Measurements from ENCODE around the gene ZNF789. TPM values are rescaled to one million over a fixed set of nuclear protein-coding genes. Genes with fewer than 3 reads are reported as not detected.

ZNF789 gene
- total and polyA plus RNA-seq, 2 of the 13 experiments (the other 11 are each of a cell fraction or from before 2014, with no cell fraction given) = 19.8 to 25.1 TPM

DNA sequence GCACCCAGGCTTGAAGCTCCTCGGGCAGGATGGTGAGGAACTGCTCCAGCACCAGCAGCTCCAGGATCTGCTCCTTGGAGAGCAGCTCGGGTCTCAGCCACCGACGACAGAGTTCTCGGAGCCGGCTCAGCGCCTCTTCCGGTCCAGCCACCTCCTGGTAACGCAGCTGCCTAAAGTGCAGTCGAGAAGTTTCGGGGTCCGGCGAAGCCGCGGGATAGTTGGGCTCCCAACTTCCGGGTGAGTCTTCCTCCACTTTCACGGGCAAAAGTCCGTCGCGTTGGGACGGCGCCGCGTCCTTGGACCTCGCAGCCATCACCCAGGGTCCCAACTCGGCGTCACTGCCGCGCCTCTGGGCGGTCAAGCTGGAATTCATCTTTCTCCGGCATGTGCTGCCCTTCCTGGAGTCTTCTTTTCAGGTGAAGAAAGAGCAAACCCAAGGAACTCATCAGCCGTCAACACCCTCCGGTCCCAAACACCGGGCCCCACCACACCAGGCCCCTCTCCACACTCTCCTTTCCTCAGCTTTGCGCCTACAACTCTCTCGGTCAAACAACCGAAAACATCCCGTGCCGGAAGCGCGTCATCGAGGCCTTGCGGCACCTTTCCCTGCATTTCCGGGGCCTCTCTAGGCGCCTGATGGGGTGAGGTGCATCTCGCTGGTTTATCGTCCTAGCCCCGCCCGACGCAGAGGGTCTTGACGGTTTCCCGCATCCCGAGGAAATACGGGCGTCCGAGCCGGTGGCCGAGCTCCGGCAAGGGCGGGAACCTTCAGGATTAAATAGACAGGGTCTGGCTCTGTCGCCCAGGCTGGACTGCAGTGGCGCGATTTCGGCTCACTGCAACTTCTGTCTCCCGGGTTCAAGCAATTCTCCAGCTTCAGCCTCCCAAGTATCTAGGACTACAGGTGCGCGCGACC is 27.3 kb downstream of the ZNF789 start, which contains the start of gene ZNF394 (continued):
- TF ChIP-seq, protein P1, sequence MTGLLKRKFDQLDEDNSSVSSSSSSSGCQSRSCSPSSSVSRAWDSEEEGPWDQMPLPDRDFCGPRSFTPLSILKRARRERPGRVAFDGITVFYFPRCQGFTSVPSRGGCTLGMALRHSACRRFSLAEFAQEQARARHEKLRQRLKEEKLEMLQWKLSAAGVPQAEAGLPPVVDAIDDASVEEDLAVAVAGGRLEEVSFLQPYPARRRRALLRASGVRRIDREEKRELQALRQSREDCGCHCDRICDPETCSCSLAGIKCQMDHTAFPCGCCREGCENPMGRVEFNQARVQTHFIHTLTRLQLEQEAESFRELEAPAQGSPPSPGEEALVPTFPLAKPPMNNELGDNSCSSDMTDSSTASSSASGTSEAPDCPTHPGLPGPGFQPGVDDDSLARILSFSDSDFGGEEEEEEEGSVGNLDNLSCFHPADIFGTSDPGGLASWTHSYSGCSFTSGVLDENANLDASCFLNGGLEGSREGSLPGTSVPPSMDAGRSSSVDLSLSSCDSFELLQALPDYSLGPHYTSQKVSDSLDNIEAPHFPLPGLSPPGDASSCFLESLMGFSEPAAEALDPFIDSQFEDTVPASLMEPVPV (CRISPR knock-in tag; IDR thresholded peaks at IDR 0.05) = peak; percentile 85; the same call in 1 of the 2 replicates
- TF ChIP-seq FOXK2 (IDR thresholded peaks at IDR 0.05) = peak; percentile 36; the same call in 1 of the 2 replicates
- peak; percentile 92 for TF ChIP-seq PHF8 (CRISPR knock-in tag; IDR thresholded peaks at IDR 0.05)
- TF ChIP-seq MIXL1 (CRISPR knock-in tag; IDR thresholded peaks at IDR 0.05) = peak; percentile 71
- TF ChIP-seq ZNF331 (CRISPR knock-in tag; IDR thresholded peaks at IDR 0.05) = peak; percentile 70; the same call in 1 of the 2 replicates
- 0 out of 2 replicates have a peak, but pooled peaks have one; percentile 29 for TF ChIP-seq RFXANK (CRISPR knock-in tag; IDR thresholded peaks at IDR 0.05)
- TF ChIP-seq KAT8 (CRISPR knock-in tag; IDR thresholded peaks at IDR 0.05) = peak; percentile 98
- 0 out of 2 replicates have a peak, but pooled peaks have one; percentile 55 for TF ChIP-seq SMYD3 (CRISPR knock-in tag; IDR thresholded peaks at IDR 0.05)
- 0 out of 2 replicates have a peak, but pooled peaks have one; percentile 16 for TF ChIP-seq SIX1 (CRISPR knock-in tag; IDR thresholded peaks at IDR 0.05; ENCODE audit: borderline replicate concordance)
- TF ChIP-seq, protein P2, sequence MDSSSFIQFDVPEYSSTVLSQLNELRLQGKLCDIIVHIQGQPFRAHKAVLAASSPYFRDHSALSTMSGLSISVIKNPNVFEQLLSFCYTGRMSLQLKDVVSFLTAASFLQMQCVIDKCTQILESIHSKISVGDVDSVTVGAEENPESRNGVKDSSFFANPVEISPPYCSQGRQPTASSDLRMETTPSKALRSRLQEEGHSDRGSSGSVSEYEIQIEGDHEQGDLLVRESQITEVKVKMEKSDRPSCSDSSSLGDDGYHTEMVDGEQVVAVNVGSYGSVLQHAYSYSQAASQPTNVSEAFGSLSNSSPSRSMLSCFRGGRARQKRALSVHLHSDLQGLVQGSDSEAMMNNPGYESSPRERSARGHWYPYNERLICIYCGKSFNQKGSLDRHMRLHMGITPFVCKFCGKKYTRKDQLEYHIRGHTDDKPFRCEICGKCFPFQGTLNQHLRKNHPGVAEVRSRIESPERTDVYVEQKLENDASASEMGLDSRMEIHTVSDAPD (CRISPR knock-in tag; IDR thresholded peaks at IDR 0.05) = 0 out of 2 replicates have a peak, but pooled peaks have one; percentile 49
- 0 out of 2 replicates have a peak, but pooled peaks have one; percentile 30 for TF ChIP-seq ZNF124 (CRISPR knock-in tag; IDR thresholded peaks at IDR 0.05)
- TF ChIP-seq, protein P3, sequence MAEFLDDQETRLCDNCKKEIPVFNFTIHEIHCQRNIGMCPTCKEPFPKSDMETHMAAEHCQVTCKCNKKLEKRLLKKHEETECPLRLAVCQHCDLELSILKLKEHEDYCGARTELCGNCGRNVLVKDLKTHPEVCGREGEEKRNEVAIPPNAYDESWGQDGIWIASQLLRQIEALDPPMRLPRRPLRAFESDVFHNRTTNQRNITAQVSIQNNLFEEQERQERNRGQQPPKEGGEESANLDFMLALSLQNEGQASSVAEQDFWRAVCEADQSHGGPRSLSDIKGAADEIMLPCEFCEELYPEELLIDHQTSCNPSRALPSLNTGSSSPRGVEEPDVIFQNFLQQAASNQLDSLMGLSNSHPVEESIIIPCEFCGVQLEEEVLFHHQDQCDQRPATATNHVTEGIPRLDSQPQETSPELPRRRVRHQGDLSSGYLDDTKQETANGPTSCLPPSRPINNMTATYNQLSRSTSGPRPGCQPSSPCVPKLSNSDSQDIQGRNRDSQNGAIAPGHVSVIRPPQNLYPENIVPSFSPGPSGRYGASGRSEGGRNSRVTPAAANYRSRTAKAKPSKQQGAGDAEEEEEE (CRISPR knock-in tag; IDR thresholded peaks at IDR 0.05; ENCODE audit: borderline replicate concordance) = peak; percentile 62; the same call in 1 of the 2 replicates
- no peak for TF ChIP-seq MAFG (CRISPR knock-in tag; IDR thresholded peaks at IDR 0.05)
- TF ChIP-seq, protein P4, sequence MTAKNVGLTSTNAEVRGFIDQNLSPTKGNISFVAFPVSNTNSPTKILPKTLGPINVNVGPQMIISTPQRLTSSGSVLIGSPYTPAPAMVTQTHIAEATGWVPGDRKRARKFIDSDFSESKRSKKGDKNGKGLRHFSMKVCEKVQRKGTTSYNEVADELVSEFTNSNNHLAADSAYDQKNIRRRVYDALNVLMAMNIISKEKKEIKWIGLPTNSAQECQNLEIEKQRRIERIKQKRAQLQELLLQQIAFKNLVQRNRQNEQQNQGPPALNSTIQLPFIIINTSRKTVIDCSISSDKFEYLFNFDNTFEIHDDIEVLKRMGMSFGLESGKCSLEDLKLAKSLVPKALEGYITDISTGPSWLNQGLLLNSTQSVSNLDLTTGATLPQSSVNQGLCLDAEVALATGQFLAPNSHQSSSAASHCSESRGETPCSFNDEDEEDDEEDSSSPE (CRISPR knock-in tag; IDR thresholded peaks at IDR 0.05) = peak; percentile 50; the same call in 1 of the 2 replicates
- TF ChIP-seq ZNF747 (CRISPR knock-in tag; IDR thresholded peaks at IDR 0.05; ENCODE audit: borderline replicate concordance) = peak; percentile 89; the same call in 1 of the 2 replicates
- peak; percentile 42 for TF ChIP-seq RXRA (CRISPR knock-in tag; IDR thresholded peaks at IDR 0.05)
- TF ChIP-seq, protein P5, sequence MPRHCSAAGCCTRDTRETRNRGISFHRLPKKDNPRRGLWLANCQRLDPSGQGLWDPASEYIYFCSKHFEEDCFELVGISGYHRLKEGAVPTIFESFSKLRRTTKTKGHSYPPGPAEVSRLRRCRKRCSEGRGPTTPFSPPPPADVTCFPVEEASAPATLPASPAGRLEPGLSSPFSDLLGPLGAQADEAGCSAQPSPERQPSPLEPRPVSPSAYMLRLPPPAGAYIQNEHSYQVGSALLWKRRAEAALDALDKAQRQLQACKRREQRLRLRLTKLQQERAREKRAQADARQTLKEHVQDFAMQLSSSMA (CRISPR knock-in tag; IDR thresholded peaks at IDR 0.05) = peak; percentile 93
- TF ChIP-seq NFE2L1 (CRISPR knock-in tag; IDR thresholded peaks at IDR 0.05; ENCODE audit: borderline replicate concordance) = no peak
- 0 out of 2 replicates have a peak, but pooled peaks have one; percentile 72 for TF ChIP-seq SNAPC2 (CRISPR knock-in tag; IDR thresholded peaks at IDR 0.05)
- peak; percentile 36; the same call in 1 of the 2 replicates for TF ChIP-seq SP4 (CRISPR knock-in tag; IDR thresholded peaks at IDR 0.05)
- TF ChIP-seq FOSL2 (CRISPR knock-in tag; IDR thresholded peaks at IDR 0.05) = peak; percentile 62
- peak; percentile 86 for TF ChIP-seq HDAC2 (CRISPR knock-in tag; IDR thresholded peaks at IDR 0.05)
- 0 out of 2 replicates have a peak, but pooled peaks have one; percentile 34 for TF ChIP-seq ZMYM2 (CRISPR knock-in tag; IDR thresholded peaks at IDR 0.05)
- TF ChIP-seq RBFOX2 (IDR thresholded peaks at IDR 0.05; ENCODE audit: low read depth, low read length) = peak; percentile 71

All from HepG2 (cell line).